B cell (primary cell): Measurements from ENCODE around the gene RHCE. TPM values are rescaled to one million over a fixed set of nuclear protein-coding genes. Genes with fewer than 3 reads are reported as not detected.
A peak's percentile ranks its signal among the peaks of the same experiment; 100 is the strongest.

ENCODE experiments used
- ATAC-seq: fragments of 200-7000 bp; cut with Tn5 transposase; one replicate; pipeline ENCODE4 v1.10.0; 2021; ENCODE audit warnings: low read depth, mild to moderate bottlenecking, moderate number of reproducible peaks, moderate library complexity
- CTCF ChIA-PET: fragments of 350-600 bp; sonication (Branson Sonifier 250); formaldehyde crosslinking; loops from one replicate; lab custom pipeline; 2021; ENCODE audit warnings: antibody characterized with exemption, inconsistent platforms; lab: Charles Lee
- POLR2A ChIA-PET: fragments of 350-600 bp; sonication (Branson Sonifier 250); formaldehyde crosslinking; loops from one replicate; lab custom pipeline; 2021; ENCODE audit warnings: antibody characterized with exemption; lab: Charles Lee
- DNase-seq: peaks from one replicate; pipeline ENCODE4 v3.0.0; 2013
- H2AFZ ChIP-seq: 2 replicates; pipeline ENCODE4 v1.6.1; 2012; ENCODE audit warnings: mild to moderate bottlenecking, low read depth, low read length; ENCODE audit not compliant: insufficient read depth, poor library complexity, severe bottlenecking
- H3K27ac ChIP-seq, 2 donors: 1 replicate in 1 of 2; 2 replicates in 1 of 2; pipeline ENCODE4 v1.5.1; 2012 to 2013; ENCODE audit warnings: low read length in 2 of 2, mild to moderate bottlenecking in 2 of 2, moderate library complexity in 1 of 2
- H3K27me3 ChIP-seq, 4 experiments: fragments of 200-600 bp in 1 of 4; sonication (generic) in 1 of 4; replicated peaks in 1 of 4; 1 replicate in 2 of 4; 2 replicates in 2 of 4; pipeline versions ENCODE4 v1.6.1 to v1.7.0; 2013 to 2016; ENCODE audit warnings: low read length in 3 of 4, mild to moderate bottlenecking in 2 of 4, mixed read lengths in 1 of 4, moderate library complexity in 1 of 4; ENCODE audit not compliant: insufficient read depth in 4 of 4, control insufficient read depth in 3 of 4; ENCODE audit errors: control extremely low read depth in 1 of 4
- H3K36me3 ChIP-seq, 2 experiments: replicated peaks in 1 of 2; 1 replicate in 1 of 2; 2 replicates in 1 of 2; pipeline versions ENCODE4 v1.6.1 to v1.7.1; 2013; ENCODE audit warnings: low read length in 1 of 2; ENCODE audit not compliant: insufficient read depth in 2 of 2, control insufficient read depth in 1 of 2; ENCODE audit errors: control extremely low read depth in 1 of 2, extremely low read depth in 1 of 2
- H3K4me1 ChIP-seq, 2 donors: fragments of 200-600 bp in 1 of 2; sonication (generic) in 1 of 2; 1 replicate in 1 of 2; 2 replicates in 1 of 2; pipeline versions ENCODE4 v1.5.1 to v1.6.1; 2013 to 2017; ENCODE audit warnings: low read length in 2 of 2; ENCODE audit not compliant: control insufficient read depth in 2 of 2, insufficient read depth in 2 of 2
- H3K4me2 ChIP-seq: replicated peaks from 2 replicates; pipeline ENCODE3; 2012; ENCODE audit warnings: mild to moderate bottlenecking, low read depth, low read length; ENCODE audit not compliant: poor library complexity, severe bottlenecking
- H3K4me3 ChIP-seq, 5 experiments: fragments of 200-600 bp in 1 of 5; sonication (generic) in 1 of 5; 1 replicate in 3 of 5; 2 replicates in 2 of 5; pipeline versions ENCODE4 v1.5.1 to v1.7.0; 2011 to 2016; ENCODE audit warnings: low read length in 4 of 5, mild to moderate bottlenecking in 4 of 5, low read depth in 2 of 5, control low read depth in 1 of 5, moderate library complexity in 1 of 5; ENCODE audit not compliant: insufficient read depth in 1 of 5; ENCODE audit errors: control extremely low read depth in 1 of 5, extremely low read depth in 1 of 5
- H3K79me2 ChIP-seq: fragments of 200-600 bp; sonication (generic); one replicate; pipeline ENCODE4 v1.6.0; 2016; ENCODE audit warnings: low read length; ENCODE audit not compliant: control insufficient read depth, insufficient read depth
- H3K9ac ChIP-seq: fragments of 200-600 bp; sonication (generic); 2 replicates; pipeline ENCODE4 v1.6.1; 2017; ENCODE audit warnings: mild to moderate bottlenecking, low read length, moderate library complexity
- H3K9me3 ChIP-seq, 3 donors: one replicate each; pipeline versions ENCODE4 v1.6.1 to v1.7.1; 2013; ENCODE audit warnings: low read length in 2 of 3; ENCODE audit not compliant: control insufficient read depth in 2 of 3, insufficient read depth in 1 of 3; ENCODE audit errors: control extremely low read depth in 1 of 3
- H4K20me1 ChIP-seq: 2 replicates; pipeline ENCODE4 v1.6.0; 2012; ENCODE audit warnings: mild to moderate bottlenecking, low read length; ENCODE audit not compliant: insufficient read depth, control insufficient read depth, poor library complexity, severe bottlenecking
- H3K27ac Mint-ChIP-seq: one replicate; pipeline ENCODE4 v1.8.0; 2021; ENCODE audit warnings: mixed read lengths
- H3K27me3 Mint-ChIP-seq: one replicate; pipeline ENCODE4 v1.8.0; 2021; ENCODE audit warnings: mixed read lengths
- H3K4me1 Mint-ChIP-seq: one replicate; pipeline ENCODE4 v1.8.0; 2021; ENCODE audit warnings: mixed read lengths
- H3K4me3 Mint-ChIP-seq: one replicate; pipeline ENCODE4 v1.8.0; 2021; ENCODE audit warnings: mixed read lengths
- H3K9me3 Mint-ChIP-seq: one replicate; pipeline ENCODE4 v1.8.0; 2022; ENCODE audit warnings: mixed read lengths; ENCODE audit not compliant: insufficient read depth
- EZH2 ChIP-seq: IDR thresholded peaks from 2 replicates; pipeline ENCODE4 v1.6.1; 2012; ENCODE audit warnings: borderline replicate concordance, low read depth, mild to moderate bottlenecking, moderate library complexity, low read length; ENCODE audit not compliant: insufficient read depth, poor library complexity, severe bottlenecking
- WGBS: methylation state at CpG from one replicate; pipeline ENCODE4 v1.1.5; 2013; ENCODE audit warnings: missing lambda C conversion rate; ENCODE audit not compliant: insufficient coverage; 5-methylcytosine and 5-hydroxymethylcytosine counted together
- intact Hi-C: fragments of 100-400 bp; cut with micrococcal nuclease; formaldehyde crosslinking; loops from one replicate; pipeline ENCODE4 v1.10.0; 2022
- polyA plus RNA-seq: library from polyadenylated mRNA; depleted of rRNA; stranded (reverse); fragments of >200 nt; gene quantifications from 2 replicates; pipeline ENCODE4 v1.2.3, GENCODE V29; 2012
- total RNA-seq, 2 donors: library from RNA; stranded (reverse); fragments of 120-200 nt in 1 of 2; gene quantifications; 1 replicate in 1 of 2; 2 replicates in 1 of 2; pipeline versions ENCODE4 v1.2.3 to v1.2.4, GENCODE V29; 2013 to 2022
- TF ChIP-seq, protein P1 (sequence below): fragments of 200-600 bp; IDR thresholded peaks from one replicate; pipeline ENCODE4 v1.8.0; 2022; ENCODE audit warnings: antibody characterized with exemption, mild to moderate bottlenecking

Gene RHCE
- total and polyA plus RNA-seq, 2 donors (not counting 1 experiment from before 2014, with no cell fraction given): 0.28 TPM; not detected in 1

DNA sequence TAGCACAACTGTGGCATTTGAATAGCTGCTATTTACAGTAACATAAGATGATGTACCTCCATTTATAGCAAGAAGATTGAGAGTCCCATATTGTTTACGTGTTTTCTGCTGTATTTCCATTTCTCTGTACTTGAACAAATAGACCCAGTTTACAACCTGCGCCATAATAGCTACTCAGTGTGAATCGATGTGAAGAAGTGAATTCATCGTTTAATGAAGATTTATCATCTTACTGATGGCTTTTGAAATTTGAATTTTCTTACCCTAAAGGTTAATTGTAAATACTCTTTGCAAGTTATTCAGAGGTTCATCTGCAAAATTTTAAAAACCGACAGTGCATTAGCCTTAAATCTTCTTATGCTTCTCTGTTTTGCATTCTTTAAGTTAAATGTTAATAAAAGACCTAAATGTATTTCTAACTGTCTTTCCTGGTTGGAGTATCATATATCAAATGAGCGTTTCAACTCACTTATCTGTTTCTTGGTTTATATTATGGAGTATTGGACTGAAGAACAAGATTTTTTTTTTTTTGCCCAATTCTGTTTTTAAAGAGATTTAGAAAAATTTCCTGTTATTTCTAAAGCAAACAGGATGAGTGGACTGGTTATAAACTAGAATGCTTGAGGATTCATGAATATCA lies 12.2 kb upstream of the RHCE start:
- TF ChIP-seq, protein P1, sequence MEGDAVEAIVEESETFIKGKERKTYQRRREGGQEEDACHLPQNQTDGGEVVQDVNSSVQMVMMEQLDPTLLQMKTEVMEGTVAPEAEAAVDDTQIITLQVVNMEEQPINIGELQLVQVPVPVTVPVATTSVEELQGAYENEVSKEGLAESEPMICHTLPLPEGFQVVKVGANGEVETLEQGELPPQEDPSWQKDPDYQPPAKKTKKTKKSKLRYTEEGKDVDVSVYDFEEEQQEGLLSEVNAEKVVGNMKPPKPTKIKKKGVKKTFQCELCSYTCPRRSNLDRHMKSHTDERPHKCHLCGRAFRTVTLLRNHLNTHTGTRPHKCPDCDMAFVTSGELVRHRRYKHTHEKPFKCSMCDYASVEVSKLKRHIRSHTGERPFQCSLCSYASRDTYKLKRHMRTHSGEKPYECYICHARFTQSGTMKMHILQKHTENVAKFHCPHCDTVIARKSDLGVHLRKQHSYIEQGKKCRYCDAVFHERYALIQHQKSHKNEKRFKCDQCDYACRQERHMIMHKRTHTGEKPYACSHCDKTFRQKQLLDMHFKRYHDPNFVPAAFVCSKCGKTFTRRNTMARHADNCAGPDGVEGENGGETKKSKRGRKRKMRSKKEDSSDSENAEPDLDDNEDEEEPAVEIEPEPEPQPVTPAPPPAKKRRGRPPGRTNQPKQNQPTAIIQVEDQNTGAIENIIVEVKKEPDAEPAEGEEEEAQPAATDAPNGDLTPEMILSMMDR: no peak
- no peak for TF ChIP-seq EZH2
- intact Hi-C loops: loop anchor here (5.0 kb wide), 1 partner anchor 96 kb away; the partner anchor contains the start of gene TMEM50A
- Histone ChIP-seq H4K20me1 (peaks cover 34% of the 10 kb centered on the region), H3K4me2 (peak overlapping the region; percentile 78), H3K4me1 (peaks cover 26 to 42% of the 10 kb centered on the region in 2 donors), H3K27me3 (no peaks in the 10 kb centered on the region), H3K79me2 (peaks cover 63% of the 10 kb centered on the region), H3K9ac (no peak overlapping the region), H2AFZ (no peak overlapping the region), H3K27ac (no peak overlapping the region), H3K36me3 (no peaks in the 10 kb centered on the region), H3K4me3 (no peak overlapping the region), H3K9me3 (no peaks in the 10 kb centered on the region)
- POLR2A ChIA-PET: no interaction called here
- CTCF ChIA-PET: no interaction called here
- Mint-ChIP-seq H3K9me3 (no peaks in the 10 kb centered on the region), H3K27me3 (no peaks in the 10 kb centered on the region), H3K4me3 (peak overlapping the region; percentile 7), H3K27ac (no peak overlapping the region), H3K4me1 (peaks cover 54% of the 10 kb centered on the region)
- no CpG with 5 or more reads among the region's 6 CpGs for WGBS
- DNase-seq (no peak), ATAC-seq (no peak)
